Activated CD4-positive, alpha-beta T cell treated with anti-CD3 and anti-CD28 coated beads, Interleukin-10, Interleukin-2, amounts not matched to agents 100 ng/mL and 50 ng/mL, durations not matched to agents 16 hours and 8 hours (primary cell): ENCODE data around the gene ESAM.

Source experiments
- DNase-seq: peaks from one replicate; pipeline ENCODE4 v3.0.0-alpha.2; 2020

ESAM gene

DNA sequence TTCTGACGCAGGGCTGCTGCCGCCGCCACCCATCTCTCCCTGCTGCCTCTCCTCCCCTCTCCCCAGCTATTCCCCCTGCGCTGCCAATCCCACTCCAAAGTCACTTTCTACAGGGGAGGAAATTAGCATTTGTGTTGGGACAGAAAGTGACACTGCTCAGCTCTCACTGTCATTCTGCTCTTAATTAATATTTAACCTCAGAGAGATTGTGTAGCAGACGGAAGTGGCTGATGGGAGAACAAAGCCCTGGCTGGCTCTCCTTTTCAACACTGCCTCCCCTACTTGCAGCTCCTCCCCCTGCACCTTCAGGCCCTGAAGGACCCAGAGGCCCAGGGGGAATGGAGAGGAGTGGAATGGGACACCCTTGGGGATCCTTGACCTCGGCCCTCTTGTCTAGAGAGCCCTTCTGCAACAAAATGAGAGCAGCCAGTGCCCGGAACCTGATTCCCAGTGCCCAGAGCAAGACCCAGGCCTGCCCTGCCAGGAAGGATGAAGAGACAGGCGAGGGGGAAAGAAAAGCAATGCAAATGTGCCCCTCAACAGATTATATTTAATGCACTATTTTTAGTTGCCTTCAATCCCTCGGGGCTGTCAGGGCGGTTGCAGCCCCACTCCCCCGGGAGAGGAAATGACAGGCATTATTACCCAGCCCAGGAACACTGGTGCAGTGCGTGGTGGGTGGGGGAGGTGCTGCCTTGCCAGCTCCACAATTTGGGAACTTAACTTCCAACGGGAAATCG, 36.9 kb downstream of the ESAM start:
- no peak for DNase-seq

DNA sequence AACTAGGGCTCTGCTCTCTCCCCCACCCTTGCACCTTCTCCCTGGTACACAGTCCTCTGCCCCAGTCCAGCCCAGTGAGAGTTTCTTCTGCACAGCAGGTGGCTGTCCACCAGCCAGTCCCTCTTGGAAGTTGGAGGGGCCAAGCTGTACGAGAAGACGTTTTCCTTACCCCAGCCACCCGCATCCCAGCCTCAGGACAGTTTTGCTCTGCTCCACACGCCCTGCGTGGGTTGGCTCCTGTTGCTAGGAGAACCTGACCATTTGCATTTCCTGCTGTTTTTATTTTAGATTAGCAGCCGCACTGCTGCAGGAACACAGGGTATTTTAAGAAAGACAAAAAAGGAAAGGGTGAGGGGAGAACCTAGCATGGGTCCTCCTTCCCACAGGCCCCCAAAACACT, 39.9 kb downstream of the ESAM start:
- no peak for DNase-seq

DNA sequence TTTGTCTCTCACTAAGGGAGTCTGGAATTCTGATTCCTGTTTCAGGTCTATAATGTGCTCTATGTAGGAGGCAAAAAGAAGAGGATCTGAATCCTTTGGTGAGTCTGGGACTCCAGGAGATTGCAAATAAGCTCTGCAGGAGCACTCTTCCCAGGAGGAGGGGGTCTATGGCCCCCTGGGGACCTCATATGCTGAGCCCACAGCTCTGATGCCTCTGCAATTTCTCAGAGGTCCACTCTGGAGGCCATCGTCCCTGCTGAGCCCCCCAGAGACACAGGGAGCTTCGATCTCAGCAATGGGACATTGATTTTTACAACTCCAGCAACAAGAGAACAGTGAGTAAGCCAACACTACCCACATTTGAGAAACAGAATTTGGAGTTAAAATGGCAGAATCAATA, 42.6 kb downstream of the ESAM start:
- no peak for DNase-seq

DNA sequence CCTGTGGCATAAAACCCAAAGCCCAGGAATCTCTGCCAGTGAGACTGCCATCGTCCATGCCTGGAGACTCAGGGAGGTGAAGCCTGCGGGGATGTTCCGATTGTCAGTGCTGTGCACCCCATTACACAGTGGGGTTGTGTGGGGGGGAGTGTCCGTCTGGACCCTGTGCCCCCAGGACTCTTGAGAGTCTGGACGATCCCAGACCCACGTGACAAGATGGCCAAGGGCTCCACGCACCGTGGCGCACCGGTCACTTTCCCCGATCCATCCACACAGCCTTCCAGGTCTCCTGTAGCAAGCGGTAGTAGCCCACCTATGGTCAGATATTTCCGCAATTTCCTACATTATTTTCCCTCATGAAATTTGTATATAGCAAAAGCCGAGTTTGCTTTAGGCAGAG, 43.3 kb downstream of the ESAM start:
- no peak for DNase-seq

DNA sequence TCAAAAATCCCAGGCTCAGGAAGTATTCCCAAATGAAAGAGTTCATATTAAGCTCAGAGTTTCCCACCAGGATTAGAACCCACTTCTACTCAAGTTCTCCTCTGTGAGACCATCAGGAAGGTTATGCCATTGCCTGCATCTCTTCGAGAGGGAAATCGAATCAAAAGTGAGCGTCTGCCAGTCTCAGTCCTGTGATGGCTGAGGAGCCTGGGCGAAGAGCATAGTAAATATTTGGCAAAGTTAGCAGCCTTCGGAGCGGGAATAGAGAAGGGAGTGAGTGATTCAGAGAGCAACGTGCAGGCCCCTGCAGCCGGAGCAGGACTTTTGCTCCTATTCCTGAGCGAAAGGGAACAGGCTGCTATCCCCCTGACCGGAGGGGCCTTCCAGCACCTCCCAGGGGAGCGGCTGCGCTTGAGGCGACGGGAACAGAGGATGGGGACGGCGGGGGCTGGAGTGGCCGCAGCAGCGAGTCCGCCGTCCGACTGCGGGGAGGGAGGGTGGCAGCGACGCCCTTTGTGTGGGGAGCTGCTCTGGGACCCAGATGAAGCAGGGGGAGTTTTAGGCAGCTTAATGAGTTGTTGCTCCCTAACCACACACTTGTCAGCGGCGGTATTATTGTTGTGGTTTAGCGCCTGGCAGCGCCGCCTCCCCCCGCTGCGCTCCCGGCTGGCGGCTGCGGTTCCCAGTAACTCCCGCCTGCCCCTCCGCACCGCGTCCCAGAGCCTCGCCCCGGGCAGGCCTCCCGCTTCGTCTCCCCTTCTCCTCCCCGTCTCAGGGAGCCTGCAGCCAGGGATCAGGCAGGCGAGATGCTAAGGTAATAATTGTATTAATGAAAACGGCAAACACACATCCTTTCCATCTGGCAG, 44.1 kb downstream of the ESAM start:
- DNase-seq = peak; percentile 11

DNA sequence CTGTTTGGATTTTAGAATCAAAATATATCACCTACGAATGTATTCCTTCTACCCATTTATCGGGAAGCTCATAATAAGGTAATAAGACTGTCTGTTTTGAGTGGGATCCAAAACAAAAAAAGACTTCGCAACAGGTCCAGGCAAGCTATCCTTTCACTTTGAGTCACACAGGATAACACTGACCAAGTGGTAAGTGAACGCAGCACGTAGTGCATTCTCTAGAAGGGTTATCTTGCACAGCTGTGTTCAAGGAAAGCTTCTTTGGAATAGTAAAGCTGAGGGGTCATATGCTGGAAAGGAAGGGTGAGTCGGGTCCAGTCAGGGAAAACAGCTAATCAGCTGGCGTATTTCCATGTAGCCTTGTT, 44.7 kb downstream of the ESAM start:
- no peak for DNase-seq

DNA sequence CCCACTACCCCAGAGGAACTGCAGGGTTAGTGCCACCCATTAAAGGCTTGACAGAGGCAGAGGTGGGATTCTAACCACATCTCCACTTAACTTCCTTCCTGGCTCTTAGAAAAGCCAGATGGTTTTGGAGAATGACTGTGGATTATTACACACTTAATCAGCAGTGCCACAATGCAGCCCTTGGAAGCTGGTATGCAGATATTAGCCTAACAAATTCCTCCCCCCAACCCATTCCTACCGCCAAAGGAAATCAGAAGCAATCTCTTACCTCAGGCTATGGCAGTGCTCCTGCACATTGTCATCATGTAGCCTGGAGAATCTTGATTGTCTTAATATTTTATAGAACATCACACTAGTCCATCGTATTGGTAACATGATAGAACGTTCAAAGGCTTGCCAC, 45.5 kb downstream of the ESAM start:
- DNase-seq = no peak

DNA sequence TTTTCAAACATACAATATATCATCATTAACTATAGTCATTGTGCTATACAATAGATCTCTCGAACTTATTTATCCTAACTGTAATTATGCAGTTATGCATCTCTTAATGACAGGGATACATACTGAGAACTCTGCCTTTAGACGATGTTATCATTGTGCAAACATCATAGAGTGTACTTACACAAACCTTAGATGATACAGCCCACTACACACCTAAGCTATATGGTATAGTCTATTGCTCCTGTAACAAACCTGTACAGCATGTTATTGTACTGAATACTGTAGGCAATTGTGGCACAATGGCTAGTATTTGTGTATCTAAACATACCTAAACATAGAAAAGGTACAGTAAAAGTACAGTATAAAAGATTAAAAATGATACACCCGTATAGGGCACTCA, 49.7 kb downstream of the ESAM start:
- no peak for DNase-seq

DNA sequence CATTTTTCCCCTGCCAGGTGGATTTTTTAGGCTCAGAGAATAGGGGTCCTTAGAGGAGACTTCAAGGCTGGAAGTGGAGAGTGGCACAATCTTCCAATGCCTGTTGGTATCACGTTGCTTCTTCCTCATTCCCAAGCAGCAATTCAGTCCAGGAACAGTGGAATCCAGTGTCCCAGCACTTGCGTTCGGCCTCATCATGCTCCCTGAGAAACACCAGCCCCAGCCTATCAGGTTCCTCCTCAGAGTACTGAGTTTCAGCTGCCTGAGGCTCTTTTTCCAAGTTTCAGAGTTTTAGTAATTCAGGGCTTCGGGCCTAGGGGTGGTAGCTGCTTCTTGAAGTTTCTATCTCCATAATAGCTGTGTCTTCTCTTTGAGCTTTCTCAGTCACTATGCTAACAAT, 54.3 kb downstream of the ESAM start:
- no peak for DNase-seq
